HG03469 (cell line): ENCODE data around the gene CTNNA2.

Experiments used
- ATAC-seq: cut with Tn5 transposase; IDR thresholded peaks from one replicate; pipeline ENCODE4 v1.9.1; 2021; ENCODE audit warnings: mild to moderate bottlenecking, moderate library complexity, moderate number of reproducible peaks; ENCODE audit not compliant: unreplicated experiment

CTNNA2 gene

GRCh38 chr2:80248146-80248545, 735.3 kb downstream of the CTNNA2 start:
- no peak for ATAC-seq

GRCh38 chr2:80252294-80252986, 739.6 kb downstream of the CTNNA2 start:
- no peak for ATAC-seq

DNA sequence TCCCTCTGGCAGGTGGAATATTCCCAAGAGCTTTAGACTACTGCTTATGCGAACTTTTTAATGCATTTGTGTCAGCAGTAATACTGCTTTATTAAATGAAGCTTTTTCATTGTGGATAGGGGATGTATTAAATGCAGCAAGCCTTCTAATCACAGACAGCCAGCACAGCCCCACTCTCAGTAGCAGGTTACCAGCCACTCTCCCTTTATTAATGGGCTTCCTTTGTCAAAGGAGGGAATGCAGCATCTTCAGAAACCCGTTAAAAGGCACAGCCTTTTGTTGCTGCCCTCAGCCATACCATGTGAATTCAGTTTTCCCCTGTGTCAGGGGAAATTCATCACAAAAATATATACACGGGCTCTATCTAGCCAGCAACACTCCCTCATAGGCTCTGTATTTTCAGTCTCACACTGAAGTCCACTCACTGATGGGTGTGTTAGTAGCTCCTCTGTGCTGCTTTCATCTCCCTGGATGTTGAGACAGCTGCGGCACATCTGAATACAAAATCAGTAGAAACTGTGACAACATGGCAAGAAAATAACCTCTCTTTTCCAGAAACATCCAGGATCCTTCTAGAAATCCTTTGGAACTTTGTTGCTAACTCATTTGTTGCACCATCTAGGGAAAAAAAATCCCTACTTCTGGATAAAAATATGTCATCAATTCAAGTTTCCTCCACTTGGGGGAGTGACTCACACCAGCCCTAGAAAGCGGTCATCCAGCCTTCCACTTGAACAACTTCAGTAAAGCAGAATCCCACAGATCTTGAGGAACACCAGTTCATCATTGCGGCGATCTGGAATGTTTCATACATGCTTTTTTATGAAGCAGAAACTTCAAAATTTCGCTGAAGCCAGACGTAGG, 743.3 kb downstream of the CTNNA2 start:
- ATAC-seq = no peak

DNA sequence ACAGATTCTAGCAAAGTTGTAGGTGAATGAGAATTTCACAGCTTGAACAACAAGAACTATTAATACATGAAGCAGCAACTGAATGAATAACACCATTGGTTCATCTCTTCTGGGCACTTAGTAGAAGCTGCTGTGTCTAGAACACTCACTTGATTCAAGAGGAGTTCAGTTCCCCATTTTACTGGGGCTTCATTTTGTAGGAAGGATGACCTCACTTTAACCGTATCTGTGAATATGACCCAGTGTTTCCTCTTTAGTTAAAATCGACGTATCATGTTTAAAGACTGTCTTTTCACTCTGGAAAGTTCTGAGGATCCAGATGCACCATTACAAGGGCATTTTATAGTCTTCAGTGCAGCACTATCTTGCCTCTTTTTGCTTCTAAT, 743.9 kb downstream of the CTNNA2 start:
- ATAC-seq = no peak

GRCh38 chr2:80257450-80257849, 744.6 kb downstream of the CTNNA2 start:
- no peak for ATAC-seq

GRCh38 chr2:80258341-80258740, 745.5 kb downstream of the CTNNA2 start:
- ATAC-seq = no peak

DNA sequence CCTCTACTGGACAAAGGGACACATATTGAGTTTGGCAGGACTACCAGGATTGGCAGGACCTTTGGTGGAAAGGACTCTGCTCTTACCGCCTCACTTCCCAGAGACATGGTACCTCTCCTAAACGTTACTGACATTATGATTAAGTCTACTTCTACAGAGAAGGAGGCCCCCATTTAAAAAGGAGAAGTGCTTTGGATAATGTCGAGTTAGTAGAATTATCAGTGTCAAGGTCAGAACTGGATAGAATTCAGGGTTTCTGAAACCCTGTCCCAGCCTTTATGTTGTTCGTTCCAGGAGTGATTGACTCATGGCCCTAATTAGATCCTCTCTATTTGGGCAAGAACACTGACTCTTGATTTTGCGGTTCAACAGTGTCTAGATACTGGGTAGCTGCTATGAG, 745.9 kb downstream of the CTNNA2 start:
- ATAC-seq = no peak

DNA sequence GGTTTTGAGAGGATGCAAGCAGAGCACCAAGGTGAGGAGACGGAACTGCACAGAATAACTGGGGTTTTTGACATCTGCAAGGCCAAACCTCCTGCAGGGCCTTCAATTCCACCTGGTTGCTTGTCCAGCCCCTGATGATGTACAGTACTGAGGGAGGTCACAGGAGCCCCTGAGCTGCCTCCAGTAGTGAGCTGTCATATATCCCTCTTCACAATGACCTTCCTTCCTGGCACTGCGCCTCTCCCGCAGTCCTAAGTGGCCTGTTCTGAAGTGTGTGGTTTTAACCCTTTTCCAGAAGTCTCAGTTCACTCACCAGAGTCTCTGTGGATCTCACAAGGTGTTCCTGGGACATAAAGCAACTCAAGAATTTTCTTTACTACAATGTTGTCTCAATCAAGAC, 746.4 kb downstream of the CTNNA2 start:
- no peak for ATAC-seq

GRCh38 chr2:80266231-80266630, 753.4 kb downstream of the CTNNA2 start:
- ATAC-seq = no peak

DNA sequence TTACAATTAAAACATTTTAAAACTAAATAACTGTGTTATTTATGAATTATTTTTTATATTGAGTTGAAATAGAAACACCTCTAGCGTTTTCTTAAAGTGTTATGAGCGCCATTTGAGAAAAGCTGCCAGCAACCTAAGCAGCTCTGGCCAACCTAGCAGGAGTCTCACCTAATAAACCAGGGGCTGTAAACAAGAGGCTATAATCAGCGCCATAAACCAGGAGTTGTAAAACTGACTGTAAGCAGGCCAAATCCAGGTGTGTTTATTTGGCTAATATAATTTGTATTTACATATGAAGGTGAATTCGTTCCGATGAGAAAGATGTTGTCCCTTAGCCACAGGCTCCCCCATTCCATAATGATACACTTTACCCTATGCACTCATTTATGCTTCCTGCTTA, 757.0 kb downstream of the CTNNA2 start:
- ATAC-seq = no peak

- ATAC-seq = no peak
Measured at GRCh38 chr2:80280598-80280997, 767.7 kb downstream of the CTNNA2 start.

- no peak for ATAC-seq
Measured at GRCh38 chr2:80281049-80281448, 768.2 kb downstream of the CTNNA2 start.

GRCh38 chr2:80288576-80288975, 775.7 kb downstream of the CTNNA2 start:
- no peak for ATAC-seq

- no peak for ATAC-seq
Measured at GRCh38 chr2:80291656-80292055, 778.8 kb downstream of the CTNNA2 start.

DNA sequence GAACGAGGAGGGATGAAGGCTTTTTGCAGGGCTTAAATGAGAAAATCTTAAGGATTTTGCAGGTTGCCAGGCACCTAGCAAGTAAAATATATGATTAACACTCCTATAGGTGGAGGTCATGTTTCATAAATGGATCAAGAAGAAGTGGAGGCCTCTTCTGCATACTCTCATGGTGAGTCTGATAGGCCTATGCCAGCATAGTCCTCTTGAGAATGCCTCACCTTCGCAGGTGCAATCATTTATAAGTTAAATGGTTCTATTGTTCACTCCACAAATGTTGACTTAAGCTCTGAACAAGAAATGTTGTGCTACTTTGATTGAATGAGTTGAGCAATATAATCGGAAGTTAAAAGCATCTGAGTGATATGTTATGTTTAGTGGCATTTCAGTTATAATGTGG, 779.6 kb downstream of the CTNNA2 start:
- ATAC-seq = no peak

DNA sequence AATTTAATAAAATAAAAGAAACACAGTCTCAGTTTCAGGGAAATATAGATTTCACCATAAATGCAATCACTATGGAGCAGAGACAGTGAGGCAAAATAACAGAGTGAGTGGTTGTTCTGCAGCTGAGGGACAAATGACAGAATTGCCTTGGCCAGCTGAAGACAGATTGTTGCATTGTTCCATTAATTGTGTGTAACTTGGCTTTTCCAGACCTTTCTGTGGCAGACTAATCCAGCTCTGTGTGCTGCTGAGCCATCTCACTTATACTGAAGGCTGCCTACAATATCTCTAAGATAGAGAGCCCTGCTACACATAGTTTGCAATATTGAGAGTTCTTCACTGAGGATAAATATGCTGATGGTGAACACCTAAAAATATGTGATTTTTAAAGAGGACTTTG, 780.2 kb downstream of the CTNNA2 start:
- no peak for ATAC-seq

- ATAC-seq = no peak
Measured at GRCh38 chr2:80298954-80299353, 786.1 kb downstream of the CTNNA2 start.

DNA sequence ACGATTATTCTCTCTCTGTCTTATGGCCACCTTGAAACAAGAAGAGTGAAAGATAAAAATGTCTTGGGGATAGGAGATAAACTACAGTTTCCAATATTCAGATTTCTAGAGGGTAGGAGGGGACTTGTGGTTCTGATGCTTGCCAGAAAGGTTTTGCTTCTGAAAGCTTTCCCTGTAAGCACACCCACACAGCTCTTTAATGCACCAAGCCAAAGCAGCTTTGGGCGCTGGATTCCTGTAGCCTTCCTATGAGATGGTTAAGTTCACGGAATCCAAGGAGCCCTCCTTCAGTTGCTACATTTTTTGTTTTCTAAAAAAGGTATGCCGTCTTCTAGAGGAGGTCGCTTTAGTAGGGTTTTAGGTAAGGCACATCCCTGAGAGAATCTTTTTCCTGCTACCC, 786.8 kb downstream of the CTNNA2 start:
- no peak for ATAC-seq

GRCh38 chr2:80300346-80300745, 787.5 kb downstream of the CTNNA2 start:
- no peak for ATAC-seq

DNA sequence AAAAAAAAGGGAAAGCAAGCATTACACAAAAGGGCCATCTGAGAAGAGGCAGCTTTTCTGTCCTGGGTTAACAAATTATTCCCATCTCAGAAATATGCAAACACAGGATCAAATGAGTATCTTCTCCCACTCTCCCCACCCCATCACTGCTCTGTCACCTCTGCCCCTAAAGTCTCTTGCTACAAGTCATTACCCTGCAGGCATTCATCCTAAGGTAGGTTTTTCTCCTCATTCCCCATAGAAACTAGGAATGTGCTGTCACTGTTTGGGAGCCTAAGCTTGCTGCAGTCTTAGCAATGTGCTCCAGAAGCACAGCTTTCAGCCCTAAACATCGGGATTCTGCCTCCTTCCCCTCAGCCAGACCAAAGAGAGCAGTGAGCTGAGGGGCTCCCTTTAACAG, 788.1 kb downstream of the CTNNA2 start:
- no peak for ATAC-seq

DNA sequence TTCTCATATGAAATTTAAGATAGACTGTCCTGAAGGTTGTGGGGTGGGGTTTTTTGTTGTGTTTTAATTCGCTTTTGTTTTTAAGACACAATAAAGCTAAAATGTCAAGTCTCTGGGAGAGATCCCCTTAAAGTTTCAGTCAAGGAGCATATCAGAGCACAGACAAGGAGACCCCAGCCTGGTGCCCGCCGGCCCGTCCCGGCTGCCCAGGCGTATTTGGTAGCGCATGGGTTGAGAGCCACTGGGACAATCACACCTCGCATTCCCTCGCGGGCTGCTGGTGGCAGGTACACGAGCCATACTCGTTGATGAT, 789.1 kb downstream of the CTNNA2 start:
- no peak for ATAC-seq

DNA sequence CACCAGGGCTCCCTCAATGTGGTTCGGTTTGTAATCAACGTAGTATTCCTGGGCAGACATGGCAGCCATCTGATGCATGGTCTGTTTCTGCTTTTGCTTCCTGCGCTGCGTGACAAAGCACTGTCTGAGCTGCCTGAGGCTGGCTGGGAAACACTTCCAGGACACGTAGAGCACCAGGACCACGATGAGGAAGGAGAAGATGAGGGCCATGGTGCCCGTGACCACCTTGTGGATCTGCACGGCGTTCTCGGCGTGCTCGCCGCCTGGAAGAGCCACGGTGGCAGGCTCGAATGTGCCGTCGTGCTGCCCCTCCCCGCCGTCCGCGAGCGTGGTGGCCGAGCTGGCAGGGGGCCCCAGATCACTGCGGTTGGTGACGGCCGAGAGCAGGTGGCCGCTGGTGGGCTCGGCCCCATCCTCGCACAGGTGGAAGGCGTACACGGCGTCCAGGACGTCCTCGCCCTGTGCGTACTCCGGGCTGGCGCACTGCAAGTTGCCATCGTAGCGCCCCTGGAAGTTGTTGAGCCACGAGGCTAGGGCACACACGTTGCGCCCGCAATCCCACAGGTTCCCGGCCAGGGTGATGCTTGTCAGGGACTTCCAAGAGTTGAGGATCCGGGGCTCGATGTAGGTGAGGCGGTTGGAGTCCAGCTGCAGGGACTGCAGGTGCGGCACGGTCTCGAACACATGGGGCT, 789.6 kb downstream of the CTNNA2 start:
- ATAC-seq = no peak
